Measurements from ENCODE around the gene G0S2.
"Not testable (repeated sequence)": the region's sequence is repeated elsewhere in the genome, so short reads cannot be mapped to it uniquely, and the experiment has no call there.

The G0S2 gene

GRCh38 chr1:209696673-209697072, 21.5 kb downstream of the G0S2 start:
- Histone ChIP-seq H3K14ac (ENCODE audit: low read length) (no peak overlapping the region), H2AFZ (ENCODE audit: low read length) (no peak overlapping the region), H3K4ac (ENCODE audit: low read length) (no peak overlapping the region), H3K27ac (replicated peaks; ENCODE audit: low read length) (no peak overlapping the region), H3K36me3 (replicated peaks in 1 of 2; ENCODE audit: control insufficient read depth in 2 of 2, insufficient read depth in 2 of 2, low read length in 2 of 2) (no peaks in the 10 kb centered on the region), H3K79me1 (ENCODE audit: low read depth, low read length) (no peaks in the 10 kb centered on the region), H3K9ac (ENCODE audit: low read depth, low read length, poor library complexity) (no peak overlapping the region), H2BK15ac (ENCODE audit: low read length) (no peak overlapping the region), H2BK5ac (ENCODE audit: low read length) (no peak overlapping the region), H2AK5ac (ENCODE audit: low read depth, low read length) (no peak overlapping the region), H3K4me3 (ENCODE audit: low read length in 2 of 2) (no peak overlapping the region), H3K27me3 (ENCODE audit: control insufficient read depth in 3 of 3, insufficient read depth in 3 of 3, low read depth in 1 of 3, low read length in 3 of 3) (peaks cover 0 to 2% (median 0%) of the 10 kb centered on the region in 3 experiments), H2BK120ac (ENCODE audit: low read depth, low read length) (no peak overlapping the region), H3K23ac (ENCODE audit: low read depth, low read length, poor library complexity) (no peak overlapping the region), H4K8ac (ENCODE audit: low read depth, low read length) (no peak overlapping the region), H4K91ac (ENCODE audit: low read depth, low read length, poor library complexity) (no peak overlapping the region), H3K4me1 (ENCODE audit: control insufficient read depth in 2 of 2, insufficient read depth in 1 of 2, low read depth in 1 of 2, low read length in 2 of 2) (no peaks in the 10 kb centered on the region), H2BK12ac (ENCODE audit: low read length) (no peak overlapping the region), H3K9me3 (replicated peaks in 1 of 2; ENCODE audit: control insufficient read depth in 2 of 2, insufficient read depth in 1 of 2, low read depth in 1 of 2, low read length in 2 of 2) (no peaks in the 10 kb centered on the region), H3K4me2 (ENCODE audit: insufficient read depth, low read length, poor library complexity, severe bottlenecking) (no peak overlapping the region), H3K18ac (ENCODE audit: low read length) (no peak overlapping the region)
- no peak for DNase-seq (ENCODE audit: low spot score)

DNA sequence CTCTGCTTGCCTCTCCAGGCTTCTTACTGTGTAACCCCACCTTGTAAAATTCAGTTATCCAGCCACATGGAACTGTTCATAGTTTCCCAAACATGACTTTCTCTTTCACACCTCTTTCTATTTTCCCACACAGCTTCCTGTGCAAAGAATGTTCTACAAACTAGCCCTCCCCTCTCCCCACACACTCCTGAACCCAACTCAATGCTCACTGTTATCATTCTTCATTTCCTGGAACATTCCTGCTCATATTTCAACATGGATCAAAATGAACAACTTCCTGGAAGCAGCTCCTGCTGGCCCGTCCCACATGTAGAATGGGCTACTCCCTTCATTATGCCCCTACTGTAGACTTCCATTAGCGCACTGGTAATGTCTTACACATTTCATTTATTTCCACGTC, 21.9 kb downstream of the G0S2 start:
- Histone ChIP-seq H3K4me2 (ENCODE audit: insufficient read depth, low read length, poor library complexity, severe bottlenecking) (no peak overlapping the region), H4K8ac (ENCODE audit: low read depth, low read length) (no peak overlapping the region), H3K9me3 (replicated peaks in 1 of 2; ENCODE audit: control insufficient read depth in 2 of 2, insufficient read depth in 1 of 2, low read depth in 1 of 2, low read length in 2 of 2) (no peaks in the 10 kb centered on the region), H3K18ac (ENCODE audit: low read length) (no peak overlapping the region), H3K9ac (ENCODE audit: low read depth, low read length, poor library complexity) (no peak overlapping the region), H2BK15ac (ENCODE audit: low read length) (no peak overlapping the region), H2BK12ac (ENCODE audit: low read length) (no peak overlapping the region), H2BK120ac (ENCODE audit: low read depth, low read length) (no peak overlapping the region), H3K36me3 (replicated peaks in 1 of 2; ENCODE audit: control insufficient read depth in 2 of 2, insufficient read depth in 2 of 2, low read length in 2 of 2) (no peaks in the 10 kb centered on the region), H3K4me3 (ENCODE audit: low read length in 2 of 2) (no peak overlapping the region), H3K23ac (ENCODE audit: low read depth, low read length, poor library complexity) (no peak overlapping the region), H2AK5ac (ENCODE audit: low read depth, low read length) (no peak overlapping the region), H4K91ac (ENCODE audit: low read depth, low read length, poor library complexity) (no peak overlapping the region), H3K4ac (ENCODE audit: low read length) (no peak overlapping the region), H2AFZ (ENCODE audit: low read length) (no peak overlapping the region), H2BK5ac (ENCODE audit: low read length) (no peak overlapping the region), H3K27me3 (ENCODE audit: control insufficient read depth in 3 of 3, insufficient read depth in 3 of 3, low read depth in 1 of 3, low read length in 3 of 3) (peaks cover 0 to 2% (median 0%) of the 10 kb centered on the region in 3 experiments), H3K4me1 (ENCODE audit: control insufficient read depth in 2 of 2, insufficient read depth in 1 of 2, low read depth in 1 of 2, low read length in 2 of 2) (no peaks in the 10 kb centered on the region), H3K14ac (ENCODE audit: low read length) (no peak overlapping the region), H3K79me1 (ENCODE audit: low read depth, low read length) (no peaks in the 10 kb centered on the region), H3K27ac (replicated peaks; ENCODE audit: low read length) (no peak overlapping the region)
- WGBS, 2 donors (ENCODE audit: extremely low coverage in 2 of 2, insufficient read length in 2 of 2, insufficient replicate concordance in 1 of 2): no CpG with 5 or more reads among the region's 3 CpGs
- DNase-seq (ENCODE audit: low spot score): no peak

DNA sequence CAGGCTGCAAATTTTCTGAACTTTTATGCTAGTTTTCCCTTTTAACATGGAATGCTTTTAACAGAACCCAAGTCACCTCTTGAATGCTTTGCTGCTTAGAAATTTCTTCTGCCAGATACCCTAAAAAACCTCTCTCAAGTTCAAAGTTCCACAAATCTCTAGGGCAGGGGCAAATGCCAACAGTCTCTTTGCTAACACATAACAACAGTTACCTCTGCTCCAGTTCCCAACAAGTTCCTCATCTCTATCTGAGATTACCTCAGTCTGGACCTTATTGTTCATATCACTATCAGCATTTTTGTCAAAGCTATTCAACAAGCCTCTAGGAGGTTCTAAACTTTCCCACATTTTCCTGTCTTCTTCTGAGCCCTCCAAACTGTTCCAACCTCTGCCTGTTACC, 25.5 kb downstream of the G0S2 start:
- not testable (repeated sequence) for H3K79me1 ChIP-seq (ENCODE audit: low read depth, low read length); H2BK120ac ChIP-seq (ENCODE audit: low read depth, low read length); H3K4me3 ChIP-seq (ENCODE audit: low read length in 2 of 2); H2BK5ac ChIP-seq (ENCODE audit: low read length); H3K18ac ChIP-seq (ENCODE audit: low read length); H3K27ac ChIP-seq (replicated peaks; ENCODE audit: low read length); H2BK15ac ChIP-seq (ENCODE audit: low read length); H4K91ac ChIP-seq (ENCODE audit: low read depth, low read length, poor library complexity); H3K36me3 ChIP-seq (replicated peaks in 1 of 2; ENCODE audit: control insufficient read depth in 2 of 2, insufficient read depth in 2 of 2, low read length in 2 of 2); H3K4me2 ChIP-seq (ENCODE audit: insufficient read depth, low read length, poor library complexity, severe bottlenecking); H3K23ac ChIP-seq (ENCODE audit: low read depth, low read length, poor library complexity); H3K4ac ChIP-seq (ENCODE audit: low read length); H2BK12ac ChIP-seq (ENCODE audit: low read length); H2AFZ ChIP-seq (ENCODE audit: low read length); H3K14ac ChIP-seq (ENCODE audit: low read length); H2AK5ac ChIP-seq (ENCODE audit: low read depth, low read length); H3K4me1 ChIP-seq (ENCODE audit: control insufficient read depth in 2 of 2, insufficient read depth in 1 of 2, low read depth in 1 of 2, low read length in 2 of 2); DNase-seq (ENCODE audit: low spot score); H3K27me3 ChIP-seq (ENCODE audit: control insufficient read depth in 3 of 3, insufficient read depth in 3 of 3, low read depth in 1 of 3, low read length in 3 of 3); H4K8ac ChIP-seq (ENCODE audit: low read depth, low read length); H3K9me3 ChIP-seq (replicated peaks in 1 of 2; ENCODE audit: control insufficient read depth in 2 of 2, insufficient read depth in 1 of 2, low read depth in 1 of 2, low read length in 2 of 2); H3K9ac ChIP-seq (ENCODE audit: low read depth, low read length, poor library complexity)

GRCh38 chr1:209702832-209703231, 27.6 kb downstream of the G0S2 start:
- Histone ChIP-seq H3K4me2 (ENCODE audit: insufficient read depth, low read length, poor library complexity, severe bottlenecking) (no peak overlapping the region), H4K8ac (ENCODE audit: low read depth, low read length) (no peak overlapping the region), H3K23ac (ENCODE audit: low read depth, low read length, poor library complexity) (no peak overlapping the region), H2BK120ac (ENCODE audit: low read depth, low read length) (no peak overlapping the region), H3K9me3 (replicated peaks in 1 of 2; ENCODE audit: control insufficient read depth in 2 of 2, insufficient read depth in 1 of 2, low read depth in 1 of 2, low read length in 2 of 2) (no peaks in the 10 kb centered on the region), H3K14ac (ENCODE audit: low read length) (no peak overlapping the region), H3K4me3 (ENCODE audit: low read length in 2 of 2) (no peak overlapping the region), H2BK15ac (ENCODE audit: low read length) (no peak overlapping the region), H3K4me1 (ENCODE audit: control insufficient read depth in 2 of 2, insufficient read depth in 1 of 2, low read depth in 1 of 2, low read length in 2 of 2) (no peaks in the 10 kb centered on the region), H2BK5ac (ENCODE audit: low read length) (no peak overlapping the region), H2BK12ac (ENCODE audit: low read length) (no peak overlapping the region), H3K4ac (ENCODE audit: low read length) (no peak overlapping the region), H3K27me3 (ENCODE audit: control insufficient read depth in 3 of 3, insufficient read depth in 3 of 3, low read depth in 1 of 3, low read length in 3 of 3) (no peaks in the 10 kb centered on the region), H4K91ac (ENCODE audit: low read depth, low read length, poor library complexity) (no peak overlapping the region), H3K18ac (ENCODE audit: low read length) (no peak overlapping the region), H3K36me3 (replicated peaks in 1 of 2; ENCODE audit: control insufficient read depth in 2 of 2, insufficient read depth in 2 of 2, low read length in 2 of 2) (no peaks in the 10 kb centered on the region), H2AFZ (ENCODE audit: low read length) (no peak overlapping the region), H2AK5ac (ENCODE audit: low read depth, low read length) (no peak overlapping the region), H3K9ac (ENCODE audit: low read depth, low read length, poor library complexity) (no peak overlapping the region), H3K79me1 (ENCODE audit: low read depth, low read length) (no peaks in the 10 kb centered on the region), H3K27ac (replicated peaks; ENCODE audit: low read length) (no peak overlapping the region)
- no peak for DNase-seq (ENCODE audit: low spot score)
- WGBS, 2 donors (ENCODE audit: extremely low coverage in 2 of 2, insufficient read length in 2 of 2, insufficient replicate concordance in 1 of 2): no CpG with 5 or more reads among the region's 1 CpG

All from neuronal stem cell (in vitro differentiated cells).